Measurements from ENCODE around the gene SFXN5. TPM values are rescaled to one million over a fixed set of nuclear protein-coding genes. Genes with fewer than 3 reads are reported as not detected.

Gene SFXN5
- total RNA-seq, 1 experiment from 2014 or later = 13.3 TPM

GRCh38 chr2:72900191-72900825 lies 171.2 kb downstream of the SFXN5 start:
- Histone ChIP-seq H3K4me1 (replicated peaks) (no peaks in the 10 kb centered on the region; the same call in 1 of the 2 replicates), H3K9me3 (replicated peaks) (no peaks in the 10 kb centered on the region; the same call in 1 of the 2 replicates), H3K27ac (no peak overlapping the region), H3K27me3 (replicated peaks) (peaks cover 74% of the 10 kb centered on the region), H3K36me3 (no peaks in the 10 kb centered on the region), H3K4me3 (no peak overlapping the region)
- DNase-seq (ENCODE audit: low read depth in 1 of 2, low spot score in 2 of 2) = no peak

- H3K9me3 ChIP-seq (replicated peaks) = no peaks in the 10 kb centered on the region; the same call in 1 of the 2 replicates
- no peak for DNase-seq (ENCODE audit: low read depth in 1 of 2, low spot score in 2 of 2)
- H3K36me3 ChIP-seq = no peaks in the 10 kb centered on the region
- H3K4me3 ChIP-seq = no peak overlapping the region
- H3K4me1 ChIP-seq (replicated peaks) = no peaks in the 10 kb centered on the region; the same call in 1 of the 2 replicates
- H3K27ac ChIP-seq = no peak overlapping the region
- H3K27me3 ChIP-seq (replicated peaks) = peaks cover 56% of the 10 kb centered on the region
These were observed 173.0 kb downstream of the SFXN5 start for GRCh38 chr2:72898585-72898906.

DNA sequence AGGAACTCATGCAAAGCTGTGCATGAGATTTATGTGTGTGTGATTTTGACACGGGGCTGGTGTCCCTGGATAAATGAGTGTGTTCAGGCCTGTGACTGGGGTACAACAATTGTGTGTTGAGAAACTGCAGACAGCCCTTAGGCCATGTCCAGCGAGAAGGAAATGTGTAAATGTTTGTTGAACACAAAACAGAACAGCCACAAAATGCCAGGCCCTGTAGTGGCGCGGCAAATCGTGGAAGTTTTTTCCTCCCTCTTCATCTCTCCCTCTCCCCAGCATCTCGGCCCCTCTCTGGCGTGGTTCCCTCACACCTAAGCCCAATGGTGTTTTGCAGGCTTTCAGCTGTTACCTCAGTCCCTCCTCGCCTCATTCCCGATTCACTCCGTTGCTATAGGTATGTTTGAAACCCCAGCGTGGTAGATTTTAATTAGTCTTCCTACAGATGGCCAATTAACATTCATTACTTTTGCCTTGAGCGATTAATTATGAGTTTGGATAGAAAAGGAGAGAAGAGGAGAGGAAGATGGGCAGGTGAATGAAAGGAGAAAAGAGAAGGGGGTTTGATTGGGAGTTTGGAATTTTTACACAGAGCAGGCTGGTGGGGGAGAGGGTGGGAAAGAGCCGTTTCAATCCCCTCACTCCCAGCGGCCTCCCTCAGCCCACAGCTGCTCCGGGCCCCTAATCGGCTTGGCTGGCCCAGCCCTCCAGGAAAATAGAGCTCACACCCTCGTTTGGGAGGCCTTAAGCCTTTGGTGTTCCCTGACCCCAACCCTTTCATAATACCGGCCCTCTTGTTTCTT lies 173.5 kb downstream of the SFXN5 start:
- no peak overlapping the region for H3K27ac ChIP-seq
- H3K36me3 ChIP-seq = no peaks in the 10 kb centered on the region
- H3K27me3 ChIP-seq (replicated peaks) = peaks cover 51% of the 10 kb centered on the region
- H3K9me3 ChIP-seq (replicated peaks) = no peaks in the 10 kb centered on the region; the same call in 1 of the 2 replicates
- no peak overlapping the region for H3K4me3 ChIP-seq
- no peaks in the 10 kb centered on the region; the same call in 1 of the 2 replicates for H3K4me1 ChIP-seq (replicated peaks)
- no peak for DNase-seq (ENCODE audit: low read depth in 1 of 2, low spot score in 2 of 2)

GRCh38 chr2:72896446-72896845 lies 175.1 kb downstream of the SFXN5 start:
- peaks cover 9% of the 10 kb centered on the region for H3K36me3 ChIP-seq
- no peaks in the 10 kb centered on the region; the same call in 1 of the 2 replicates for H3K4me1 ChIP-seq (replicated peaks)
- no peak overlapping the region for H3K4me3 ChIP-seq
- no peak overlapping the region for H3K27ac ChIP-seq
- no peak for DNase-seq (ENCODE audit: low read depth in 1 of 2, low spot score in 2 of 2)
- peaks cover 37% of the 10 kb centered on the region for H3K27me3 ChIP-seq (replicated peaks)
- H3K9me3 ChIP-seq (replicated peaks) = no peaks in the 10 kb centered on the region

DNA sequence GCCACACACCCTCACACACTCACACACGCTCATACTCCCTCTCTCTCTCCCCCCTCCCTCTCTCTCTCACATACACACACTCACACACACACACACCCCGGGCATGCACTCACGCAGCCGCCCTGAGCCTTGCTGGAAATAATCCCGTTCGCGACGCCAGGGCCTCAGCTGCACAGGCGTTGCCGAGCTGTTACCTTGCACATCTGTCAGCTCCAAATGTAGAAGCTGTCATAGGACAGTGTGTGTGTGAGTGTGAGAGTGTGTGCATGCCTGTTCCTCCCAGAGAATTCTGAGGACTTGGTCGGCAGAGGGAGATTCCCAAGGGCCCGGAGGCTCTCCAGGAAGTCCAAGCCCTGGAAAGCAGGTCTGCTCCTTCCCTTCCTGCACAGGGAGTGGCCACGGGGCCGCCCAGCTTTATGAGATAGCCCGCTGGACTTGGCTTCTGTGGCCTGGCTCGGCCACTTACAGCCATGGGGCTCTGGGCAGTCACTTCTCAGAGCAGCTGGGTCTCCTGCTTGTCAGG lies 175.7 kb downstream of the SFXN5 start:
- Histone ChIP-seq H3K36me3 (peaks cover 10% of the 10 kb centered on the region), H3K4me3 (no peak overlapping the region)

DNA sequence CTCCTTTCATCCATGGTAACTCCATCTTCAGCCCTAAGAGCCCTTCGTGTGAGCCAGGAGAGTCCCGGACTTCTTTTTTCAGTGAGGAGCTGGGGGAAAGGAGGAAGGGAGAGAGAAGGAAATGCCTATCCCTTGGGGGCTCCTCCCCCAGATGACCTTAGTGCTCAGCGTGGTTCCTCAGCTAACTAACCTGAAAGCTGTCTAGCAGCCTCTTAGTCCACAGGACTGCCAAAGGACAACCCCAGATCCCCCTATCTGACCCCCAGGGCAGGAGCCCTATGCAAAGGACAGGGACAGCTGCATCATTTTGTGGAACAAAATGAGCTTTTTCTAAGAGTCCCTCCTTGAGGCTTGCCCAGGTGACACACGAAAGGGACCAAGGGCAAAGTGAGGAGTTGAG lies 176.4 kb downstream of the SFXN5 start:
- Histone ChIP-seq H3K4me1 (replicated peaks) (no peaks in the 10 kb centered on the region; the same call in 1 of the 2 replicates), H3K4me3 (no peak overlapping the region), H3K27ac (no peak overlapping the region), H3K36me3 (peaks cover 10% of the 10 kb centered on the region), H3K27me3 (replicated peaks) (peaks cover 25% of the 10 kb centered on the region), H3K9me3 (replicated peaks) (no peaks in the 10 kb centered on the region)
- no peak for DNase-seq (ENCODE audit: low read depth in 1 of 2, low spot score in 2 of 2)

More for the DNA sequence above, 175.7 kb downstream of the SFXN5 start:
- Histone ChIP-seq H3K27ac (no peak overlapping the region), H3K9me3 (replicated peaks) (no peaks in the 10 kb centered on the region), H3K4me1 (replicated peaks) (no peaks in the 10 kb centered on the region; the same call in 1 of the 2 replicates), H3K27me3 (replicated peaks) (peaks cover 32% of the 10 kb centered on the region)
- DNase-seq (ENCODE audit: low read depth in 1 of 2, low spot score in 2 of 2) = no peak

- no peak for DNase-seq (ENCODE audit: low read depth in 1 of 2, low spot score in 2 of 2)
- H3K27ac ChIP-seq = no peak overlapping the region
- H3K36me3 ChIP-seq = peaks cover 10% of the 10 kb centered on the region
- no peaks in the 10 kb centered on the region; the same call in 1 of the 2 replicates for H3K4me1 ChIP-seq (replicated peaks)
- no peaks in the 10 kb centered on the region for H3K9me3 ChIP-seq (replicated peaks)
- H3K27me3 ChIP-seq (replicated peaks) = peaks cover 20% of the 10 kb centered on the region
- H3K4me3 ChIP-seq = no peak overlapping the region
These were observed 177.0 kb downstream of the SFXN5 start for GRCh38 chr2:72894514-72894913.

- H3K36me3 ChIP-seq = peaks cover 10% of the 10 kb centered on the region
- no peaks in the 10 kb centered on the region for H3K9me3 ChIP-seq (replicated peaks)
- H3K4me1 ChIP-seq (replicated peaks) = no peaks in the 10 kb centered on the region; the same call in 1 of the 2 replicates
- peaks cover 13% of the 10 kb centered on the region for H3K27me3 ChIP-seq (replicated peaks)
- peak; percentile 55 to 67 for DNase-seq (ENCODE audit: low read depth in 1 of 2, low spot score in 2 of 2)
- no peak overlapping the region for H3K27ac ChIP-seq
- H3K4me3 ChIP-seq = no peak overlapping the region
These were observed 177.8 kb downstream of the SFXN5 start for GRCh38 chr2:72893594-72894319.

DNA sequence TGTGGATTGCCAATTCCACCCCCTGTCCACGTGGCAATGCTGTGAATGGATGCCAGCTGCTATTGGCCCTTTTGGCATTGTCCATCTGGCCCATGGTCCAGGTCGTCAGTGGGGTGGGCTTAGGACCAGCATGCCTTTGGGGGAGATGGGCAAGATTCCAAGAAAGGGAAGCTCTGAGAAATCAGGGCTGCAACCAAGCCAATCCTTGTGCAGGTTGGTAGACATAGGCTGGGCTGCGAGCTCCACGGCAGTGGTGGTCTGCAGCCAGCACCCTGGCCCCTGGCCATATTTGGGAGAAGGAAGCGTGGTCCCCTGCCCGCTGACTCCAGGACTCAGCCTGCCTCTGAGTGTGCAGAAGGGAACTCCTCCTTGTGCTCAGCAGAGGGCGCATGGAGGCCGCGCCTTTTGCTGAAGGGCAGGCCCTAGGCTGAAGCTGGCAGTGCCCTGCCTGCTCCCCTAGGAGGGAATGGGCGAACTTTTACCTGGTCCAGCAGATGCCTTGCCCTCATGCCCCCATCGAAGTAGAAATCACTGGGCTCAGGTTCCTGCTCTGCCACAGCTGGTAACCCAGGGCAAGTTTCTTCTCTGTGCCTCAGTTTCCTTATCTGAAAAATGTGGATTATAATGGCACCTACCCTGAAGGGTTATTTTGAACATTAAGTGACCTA lies 178.9 kb downstream of the SFXN5 start:
- peaks cover 3% of the 10 kb centered on the region for H3K27me3 ChIP-seq (replicated peaks)
- H3K4me3 ChIP-seq = no peak overlapping the region
- peak; percentile 35 to 73 for DNase-seq (ENCODE audit: low read depth in 1 of 2, low spot score in 2 of 2)
- no peak overlapping the region for H3K27ac ChIP-seq
- peaks cover 7% of the 10 kb centered on the region for H3K4me1 ChIP-seq (replicated peaks)
- no peaks in the 10 kb centered on the region for H3K9me3 ChIP-seq (replicated peaks)
- peaks cover 10% of the 10 kb centered on the region for H3K36me3 ChIP-seq

Other genes with a start within 250 kb of the SFXN5 start
- gene EXOC6B, start 245.7 kb downstream of the SFXN5 start, total RNA-seq (2014; rRNA removed; shearing (Covaris generic)) = 11.2 and 26.5 TPM in 2 replicates
- gene SPR, start 184.3 kb downstream of the SFXN5 start, total RNA-seq (2014; rRNA removed; shearing (Covaris generic)) = 35.8 and 50.7 TPM in 2 replicates
- gene EMX1, start 154.2 kb downstream of the SFXN5 start, total RNA-seq (2014; rRNA removed; shearing (Covaris generic)) = not detected in 2 replicates
- 15.5 and 23.0 TPM in 2 replicates for gene RAB11FIP5, start 41.2 kb upstream of the SFXN5 start, total RNA-seq (2014; rRNA removed; shearing (Covaris generic))
- not detected in 2 replicates for gene NOTO, start 130.9 kb upstream of the SFXN5 start, total RNA-seq (2014; rRNA removed; shearing (Covaris generic))
- gene SMYD5, start 142.5 kb upstream of the SFXN5 start, total RNA-seq (2014; rRNA removed; shearing (Covaris generic)) = 20.7 and 24.3 TPM in 2 replicates
- 42.0 and 45.8 TPM in 2 replicates for gene PRADC1, start 161.5 kb upstream of the SFXN5 start, total RNA-seq (2014; rRNA removed; shearing (Covaris generic))
- gene CCT7, start 162.6 kb upstream of the SFXN5 start, total RNA-seq (2014; rRNA removed; shearing (Covaris generic)) = 570 and 815 TPM in 2 replicates
- 0.05 and 0.72 TPM in 2 replicates for gene FBXO41, start 212.8 kb upstream of the SFXN5 start, total RNA-seq (2014; rRNA removed; shearing (Covaris generic))
- not detected in 2 replicates for gene EGR4, start 221.8 kb upstream of the SFXN5 start, total RNA-seq (2014; rRNA removed; shearing (Covaris generic))